Measurements from ENCODE around the gene EPX.

The EPX gene

DNA sequence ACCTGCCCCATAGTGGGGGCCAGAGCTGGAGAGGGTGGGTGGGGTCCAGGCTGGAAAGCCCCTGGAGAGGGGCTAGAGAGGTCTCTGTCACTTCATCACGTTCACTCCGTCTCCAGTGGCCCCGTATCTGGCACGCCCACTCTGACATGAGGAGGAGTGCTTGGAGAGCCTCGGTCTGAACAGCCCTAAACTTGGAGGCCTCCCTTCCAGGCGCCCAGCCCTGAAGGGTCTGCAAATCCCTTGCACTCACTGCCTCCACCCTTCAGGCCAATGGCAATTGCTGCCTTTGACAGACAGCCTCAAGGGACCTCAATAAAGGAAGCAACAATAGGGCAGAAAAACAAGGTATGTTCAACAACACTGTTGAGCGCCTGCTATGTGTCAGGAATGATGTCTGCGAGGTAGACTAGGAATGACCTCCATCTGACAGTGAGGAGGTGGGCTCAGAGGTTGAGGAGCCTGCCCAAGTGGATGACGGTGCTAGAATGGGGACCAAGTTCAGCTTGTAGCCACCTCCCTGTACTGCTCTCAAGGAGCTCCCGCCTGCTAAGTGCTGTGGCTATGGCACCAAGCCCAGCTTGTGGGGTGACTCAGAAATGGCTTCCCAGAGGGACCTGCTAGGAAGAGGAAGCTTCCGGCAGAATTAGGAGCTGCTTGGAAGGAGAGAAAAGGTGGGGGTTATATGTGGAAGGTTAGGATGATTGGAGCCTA lies 2.9 kb upstream of the EPX start:
- TF ChIP-seq, protein P1, sequence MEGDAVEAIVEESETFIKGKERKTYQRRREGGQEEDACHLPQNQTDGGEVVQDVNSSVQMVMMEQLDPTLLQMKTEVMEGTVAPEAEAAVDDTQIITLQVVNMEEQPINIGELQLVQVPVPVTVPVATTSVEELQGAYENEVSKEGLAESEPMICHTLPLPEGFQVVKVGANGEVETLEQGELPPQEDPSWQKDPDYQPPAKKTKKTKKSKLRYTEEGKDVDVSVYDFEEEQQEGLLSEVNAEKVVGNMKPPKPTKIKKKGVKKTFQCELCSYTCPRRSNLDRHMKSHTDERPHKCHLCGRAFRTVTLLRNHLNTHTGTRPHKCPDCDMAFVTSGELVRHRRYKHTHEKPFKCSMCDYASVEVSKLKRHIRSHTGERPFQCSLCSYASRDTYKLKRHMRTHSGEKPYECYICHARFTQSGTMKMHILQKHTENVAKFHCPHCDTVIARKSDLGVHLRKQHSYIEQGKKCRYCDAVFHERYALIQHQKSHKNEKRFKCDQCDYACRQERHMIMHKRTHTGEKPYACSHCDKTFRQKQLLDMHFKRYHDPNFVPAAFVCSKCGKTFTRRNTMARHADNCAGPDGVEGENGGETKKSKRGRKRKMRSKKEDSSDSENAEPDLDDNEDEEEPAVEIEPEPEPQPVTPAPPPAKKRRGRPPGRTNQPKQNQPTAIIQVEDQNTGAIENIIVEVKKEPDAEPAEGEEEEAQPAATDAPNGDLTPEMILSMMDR (IDR thresholded peaks at IDR 0.05; ENCODE audit: insufficient read depth, low read length, missing control alignments), result no peak
- ChIA-PET CTCF (interaction anchor here (0.9 kb wide), 1 partner anchor 10 kb away, joined by 4 read pairs; no protein-coding TSS in a partner anchor), POLR2A (no interaction called here)
- peak; percentile 28 for DNase-seq (ENCODE audit: low read depth, low spot score)
- no peak overlapping the region for H3K4me3 ChIP-seq (ENCODE audit: low read depth, low read length)

DNA sequence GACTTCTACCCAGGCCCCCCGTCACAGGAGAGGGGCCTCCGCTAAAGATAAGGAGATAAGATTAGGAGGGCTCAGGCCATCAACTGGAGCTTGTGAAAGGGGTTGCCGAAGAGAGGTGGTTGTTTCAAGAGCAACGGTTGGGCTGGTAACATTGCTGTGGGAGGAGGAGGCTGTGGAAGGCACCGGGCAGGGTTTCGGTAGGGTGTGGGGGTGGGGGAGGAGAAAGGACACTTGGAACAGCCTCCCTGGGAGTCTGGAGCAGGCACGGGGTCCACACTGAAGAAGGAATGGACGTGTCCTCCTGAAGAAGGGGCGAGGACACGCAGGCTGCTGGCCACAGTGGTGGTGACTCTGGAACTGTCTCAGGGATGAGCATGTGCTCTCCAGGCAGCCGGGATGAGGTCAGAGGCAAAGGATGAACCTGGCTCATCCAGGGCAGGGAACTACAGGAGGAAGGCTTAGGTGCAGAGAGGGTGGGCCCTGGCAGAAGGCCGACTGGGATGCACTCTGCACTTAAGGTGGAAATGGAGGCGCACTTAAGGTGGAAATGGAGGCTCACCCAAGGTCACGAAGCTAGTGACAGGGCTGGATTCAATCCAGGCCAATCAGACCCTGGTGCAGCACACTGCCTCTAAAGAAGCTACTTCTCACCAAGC lies 1.2 kb upstream of the EPX start:
- CTCF ChIA-PET, result interaction anchor here (0.5 to 1.4 kb wide), 2 partner anchors 9 to 30 kb away, joined by 4 to 6 read pairs; no protein-coding TSS in a partner anchor
- TF ChIP-seq, protein P1 (IDR thresholded peaks at IDR 0.05; ENCODE audit: insufficient read depth, low read length, missing control alignments), result no peak
- DNase-seq (ENCODE audit: low read depth, low spot score), result no peak
- POLR2A ChIA-PET, result no interaction called here
- no peak overlapping the region for H3K4me3 ChIP-seq (ENCODE audit: low read depth, low read length)

DNA sequence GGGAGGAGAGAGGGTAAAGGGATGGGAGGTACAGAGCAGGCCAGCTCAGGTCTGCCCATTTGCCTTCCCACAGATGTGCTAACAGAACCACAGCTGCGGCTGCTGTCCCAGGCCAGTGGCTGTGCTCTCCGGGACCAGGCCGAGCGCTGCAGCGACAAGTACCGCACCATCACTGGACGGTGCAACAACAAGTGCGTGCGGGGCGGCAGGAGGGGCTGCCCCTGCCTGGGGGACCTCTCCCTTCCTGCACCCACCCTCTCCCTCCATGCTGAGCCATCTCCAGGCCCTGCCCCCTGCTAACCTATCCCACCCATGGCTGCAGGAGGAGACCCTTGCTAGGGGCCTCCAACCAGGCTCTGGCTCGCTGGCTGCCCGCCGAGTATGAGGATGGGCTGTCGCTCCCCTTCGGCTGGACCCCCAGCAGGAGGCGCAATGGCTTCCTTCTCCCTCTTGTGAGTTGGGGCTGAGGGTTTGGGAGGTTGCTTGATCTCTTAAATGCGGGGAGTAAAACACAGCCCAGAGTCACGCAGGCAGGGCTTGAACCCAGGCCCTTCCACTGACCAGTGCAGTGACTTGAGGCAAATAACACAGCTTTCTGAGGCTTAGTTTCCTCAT lies 1.2 kb downstream of the EPX start:
- TF ChIP-seq, protein P1 (IDR thresholded peaks at IDR 0.05; ENCODE audit: insufficient read depth, low read length, missing control alignments), result no peak
- no peak for DNase-seq (ENCODE audit: low read depth, low spot score)
- ChIA-PET CTCF (no interaction called here), POLR2A (no interaction called here)
- H3K4me3 ChIP-seq (ENCODE audit: low read depth, low read length), result no peak overlapping the region

DNA sequence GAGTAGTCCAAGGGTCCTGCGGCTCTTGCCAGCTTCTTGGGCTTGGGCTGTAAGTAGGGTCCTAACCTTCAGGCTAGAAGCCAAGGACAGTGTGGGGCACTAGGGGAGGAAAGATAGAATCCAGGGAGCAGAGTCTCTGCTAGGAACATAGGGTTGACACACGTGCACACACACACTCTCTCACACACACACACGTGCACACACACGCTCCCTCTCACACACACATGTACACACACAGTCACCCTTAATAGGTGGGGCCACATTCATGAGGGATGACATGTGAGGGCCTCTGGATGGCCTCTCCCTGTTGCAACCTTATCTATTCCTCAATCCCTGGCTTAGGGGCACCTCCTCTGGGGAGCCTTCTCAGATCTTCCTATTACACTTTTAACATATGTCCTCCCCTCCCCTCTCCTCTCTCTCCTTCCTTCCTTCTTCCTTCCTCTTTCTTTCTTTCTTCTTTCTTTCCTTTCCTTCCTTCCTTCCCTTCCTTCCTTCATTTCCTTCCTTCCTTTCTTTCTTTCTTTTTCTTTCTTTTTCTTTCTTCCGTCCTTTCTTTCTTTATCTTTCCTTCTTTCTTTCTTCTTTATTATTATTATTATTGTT lies 3.1 kb downstream of the EPX start:
- TF ChIP-seq, protein P1 (IDR thresholded peaks at IDR 0.05; ENCODE audit: insufficient read depth, low read length, missing control alignments), result no peak
- ChIA-PET POLR2A (interaction anchor here (0.7 kb wide), 1 partner anchor 24 kb away, joined by 3 read pairs; the partner anchor contains the start of gene MKS1), CTCF (no interaction called here)
- H3K4me3 ChIP-seq (ENCODE audit: low read depth, low read length), result no peak overlapping the region
- DNase-seq (ENCODE audit: low read depth, low spot score), result no peak

DNA sequence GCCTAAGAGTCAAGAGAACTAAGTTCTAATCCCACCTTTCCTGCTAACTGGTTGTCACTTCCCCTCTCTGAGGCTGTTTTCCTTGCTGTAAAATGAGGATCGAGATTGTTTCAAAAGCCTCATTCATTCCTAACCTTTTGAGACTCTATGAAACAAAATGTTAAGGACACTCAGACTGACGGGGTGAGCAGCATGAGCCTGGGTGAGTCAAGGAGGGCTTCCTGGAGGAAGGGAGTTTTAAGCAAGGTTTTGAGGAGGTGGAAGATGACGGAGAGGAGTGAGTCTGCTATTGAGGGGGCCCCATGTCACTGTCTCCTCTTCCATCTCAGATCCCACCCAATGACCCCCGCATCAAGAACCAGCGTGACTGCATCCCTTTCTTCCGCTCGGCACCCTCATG lies 4.1 kb downstream of the EPX start:
- no peak overlapping the region for H3K4me3 ChIP-seq (ENCODE audit: low read depth, low read length)
- TF ChIP-seq, protein P1 (IDR thresholded peaks at IDR 0.05; ENCODE audit: insufficient read depth, low read length, missing control alignments), result no peak
- POLR2A ChIA-PET, result interaction anchor here (0.7 kb wide), 1 partner anchor 23 kb away, joined by 3 read pairs; the partner anchor contains the start of gene MKS1

More for the DNA sequence above, 4.1 kb downstream of the EPX start:
- no peak for DNase-seq (ENCODE audit: low read depth, low spot score)
- CTCF ChIA-PET, result no interaction called here
